Measurements from ENCODE around the gene VAV1. TPM values are rescaled to one million over a fixed set of nuclear protein-coding genes. Genes with fewer than 3 reads are reported as not detected.

Gene VAV1
- total RNA-seq, 1 experiment from 2014 or later: 0.06 TPM

DNA sequence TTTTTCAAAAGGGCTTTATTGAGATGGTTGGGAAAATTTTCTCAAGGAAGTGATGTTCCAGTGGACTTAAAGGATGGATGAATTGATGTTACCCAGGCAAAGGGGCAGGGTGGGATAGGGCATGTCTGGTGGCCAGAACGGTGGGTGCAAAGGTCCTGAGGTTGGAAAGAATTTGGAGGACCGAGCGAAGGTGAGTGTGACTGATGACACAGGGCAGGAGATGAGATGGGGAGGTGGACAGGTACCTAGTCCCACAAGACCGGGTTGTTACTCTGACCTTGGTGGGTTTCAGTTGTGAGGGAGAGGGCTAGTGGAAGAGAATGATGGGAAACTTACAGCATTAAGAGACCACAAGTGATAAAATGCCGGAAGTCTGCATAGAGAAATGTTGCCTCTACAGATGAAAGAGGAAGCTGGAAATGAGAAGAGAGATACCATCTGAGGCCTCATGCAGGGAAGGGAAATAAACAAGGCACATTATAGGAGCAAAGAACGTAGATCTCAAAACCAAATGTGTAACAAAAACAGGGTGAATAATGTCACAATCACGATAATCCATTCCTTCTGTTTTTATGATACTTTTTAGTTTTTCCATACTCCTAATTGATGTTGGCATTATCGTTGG lies 119.4 kb downstream of the VAV1 start:
- DNase-seq (ENCODE audit: low spot score): no peak

DNA sequence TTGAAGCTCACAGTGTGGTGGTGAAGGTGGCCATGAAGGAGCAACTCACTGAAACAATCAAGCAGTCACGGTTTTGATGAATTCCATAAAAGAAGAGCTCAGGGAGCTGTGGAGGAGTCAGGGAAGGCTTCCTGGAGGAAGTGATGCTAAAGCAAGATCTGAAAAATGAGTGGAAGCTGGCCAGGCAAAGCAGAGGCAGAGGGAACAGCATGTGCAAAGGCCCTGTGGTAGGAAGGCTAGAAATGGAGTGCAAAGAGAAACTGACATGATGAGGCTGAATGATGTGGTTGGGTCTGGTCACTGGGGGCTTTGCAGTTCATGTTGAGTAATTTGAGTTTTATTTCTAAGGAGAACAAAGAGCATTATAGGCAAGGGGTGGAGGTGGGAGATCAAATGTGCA lies 121.8 kb downstream of the VAV1 start:
- no peak for DNase-seq (ENCODE audit: low spot score)

GRCh38 chr19:6903446-6903845 lies 130.9 kb downstream of the VAV1 start:
- DNase-seq (ENCODE audit: low spot score): no peak

GRCh38 chr19:6906559-6907060 lies 134.1 kb downstream of the VAV1 start:
- no peak for DNase-seq (ENCODE audit: low spot score)

Other genes starting within 250 kb of the VAV1 start
- 17.8 and 18.6 TPM in 2 replicates for gene TNFSF9, start 241.7 kb upstream of the VAV1 start, total RNA-seq (2014; rRNA removed; shearing (Covaris generic))
- gene CD70, start 181.6 kb upstream of the VAV1 start, total RNA-seq (2014; rRNA removed; shearing (Covaris generic)): 0.12 TPM in 1 of 2 replicates, not detected in the other
- 0.04 TPM in 1 of 2 replicates, not detected in the other for gene TNFSF14, start 102.5 kb upstream of the VAV1 start, total RNA-seq (2014; rRNA removed; shearing (Covaris generic))
- 4.7 and 9.1 TPM in 2 replicates for gene C3, start 52.1 kb upstream of the VAV1 start, total RNA-seq (2014; rRNA removed; shearing (Covaris generic))
- 65.4 and 81.8 TPM in 2 replicates for gene GPR108, start 35.1 kb upstream of the VAV1 start, total RNA-seq (2014; rRNA removed; shearing (Covaris generic))
- gene TRIP10, start 33.0 kb upstream of the VAV1 start, total RNA-seq (2014; rRNA removed; shearing (Covaris generic)): 29.5 and 91.7 TPM in 2 replicates
- gene SH2D3A, start 5.3 kb upstream of the VAV1 start, total RNA-seq (2014; rRNA removed; shearing (Covaris generic)): not detected in 2 replicates
- gene ADGRE1, start 114.9 kb downstream of the VAV1 start, total RNA-seq (2014; rRNA removed; shearing (Covaris generic)): 32.3 and 36.0 TPM in 2 replicates
- not detected in 2 replicates for gene MBD3L2B, start 248.7 kb downstream of the VAV1 start, total RNA-seq (2014; rRNA removed; shearing (Covaris generic))

Measured in H4 (cell line).